BLaER1 (cell line): ENCODE data around the gene SYT1.

ENCODE experiments used
- H3K27ac ChIP-seq: shearing (Covaris generic); formaldehyde crosslinking; 2 replicates; pipeline ENCODE4 v1.8.1; 2022
- H3K27me3 ChIP-seq: shearing (Covaris generic); formaldehyde crosslinking; 2 replicates; pipeline ENCODE4 v1.8.1; 2022
- H3K36me3 ChIP-seq: shearing (Covaris generic); formaldehyde crosslinking; 2 replicates; pipeline ENCODE4 v1.8.1; 2022
- H3K4me1 ChIP-seq: shearing (Covaris generic); formaldehyde crosslinking; 2 replicates; pipeline ENCODE4 v1.8.1; 2022
- H3K4me2 ChIP-seq: shearing (Covaris generic); formaldehyde crosslinking; 2 replicates; pipeline ENCODE4 v1.8.1; 2022
- H3K4me3 ChIP-seq: shearing (Covaris generic); formaldehyde crosslinking; 2 replicates; pipeline ENCODE4 v1.8.1; 2022
- H3K9ac ChIP-seq: shearing (Covaris generic); formaldehyde crosslinking; 2 replicates; pipeline ENCODE4 v1.8.1; 2022
- H3K9me3 ChIP-seq: shearing (Covaris generic); formaldehyde crosslinking; 2 replicates; pipeline ENCODE4 v1.8.1; 2022
- H4K20me1 ChIP-seq: shearing (Covaris generic); formaldehyde crosslinking; 2 replicates; pipeline ENCODE4 v1.8.1; 2022
- Cebpa-rat ChIP-seq: shearing (Covaris generic); IDR thresholded peaks from 2 replicates; pipeline ENCODE4 v1.8.1; 2022

SYT1 gene

DNA sequence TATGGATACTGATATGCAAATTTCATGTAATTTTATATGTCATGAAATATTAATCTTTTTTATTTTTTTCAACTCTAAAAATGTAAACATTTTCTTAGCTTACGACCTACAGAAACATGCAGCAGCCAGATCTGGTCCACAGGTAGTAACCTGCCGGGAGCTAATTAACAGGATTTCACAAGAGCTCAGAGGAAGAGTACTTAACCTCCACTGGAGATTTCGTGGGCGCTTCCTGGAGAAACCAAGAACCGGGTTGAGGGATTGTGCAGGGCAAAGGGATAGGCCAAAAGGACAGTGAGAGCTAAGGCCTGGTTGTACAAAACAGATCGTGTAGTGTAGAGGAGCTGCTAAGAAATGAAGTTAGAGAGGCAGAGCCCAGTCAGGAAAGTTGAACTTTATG, 510.5 kb downstream of the SYT1 start:
- Histone ChIP-seq H3K9me3 (no peaks in the 10 kb centered on the region), H3K27ac (no peak overlapping the region), H3K36me3 (peaks cover 18% of the 10 kb centered on the region; the same call in 1 of the 2 replicates), H3K4me1 (peaks cover 8% of the 10 kb centered on the region), H4K20me1 (no peaks in the 10 kb centered on the region), H3K4me3 (no peak overlapping the region), H3K4me2 (no peak overlapping the region), H3K27me3 (no peaks in the 10 kb centered on the region), H3K9ac (no peak overlapping the region)
- no peak for TF ChIP-seq Cebpa-rat

DNA sequence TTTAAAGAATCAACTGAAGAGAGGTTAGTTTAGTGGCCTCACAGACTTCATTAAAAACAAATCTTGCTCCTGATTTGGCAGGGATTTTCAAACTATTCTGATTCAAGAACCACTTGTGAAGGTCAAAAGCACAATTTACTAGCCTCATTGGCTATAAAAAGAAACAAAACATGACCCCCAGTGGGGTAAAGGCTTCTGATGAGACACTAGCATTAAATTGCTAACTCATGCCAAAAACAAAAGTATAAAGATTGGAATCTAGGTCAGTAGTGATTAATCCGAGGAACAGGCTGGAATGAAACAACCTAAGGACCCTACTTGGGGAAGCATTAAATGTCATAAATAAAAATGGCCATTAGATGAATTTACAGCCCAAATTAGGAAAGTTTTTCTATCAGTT, 513.9 kb downstream of the SYT1 start:
- no peaks in the 10 kb centered on the region; the same call in 1 of the 2 replicates for H4K20me1 ChIP-seq
- no peak overlapping the region for H3K4me2 ChIP-seq
- H3K4me3 ChIP-seq = no peak overlapping the region
- no peak for TF ChIP-seq Cebpa-rat
- H3K27ac ChIP-seq = no peak overlapping the region
- peaks cover 24% of the 10 kb centered on the region for H3K36me3 ChIP-seq
- H3K9ac ChIP-seq = no peak overlapping the region
- H3K27me3 ChIP-seq = no peaks in the 10 kb centered on the region
- H3K9me3 ChIP-seq = no peaks in the 10 kb centered on the region
- no peaks in the 10 kb centered on the region for H3K4me1 ChIP-seq

DNA sequence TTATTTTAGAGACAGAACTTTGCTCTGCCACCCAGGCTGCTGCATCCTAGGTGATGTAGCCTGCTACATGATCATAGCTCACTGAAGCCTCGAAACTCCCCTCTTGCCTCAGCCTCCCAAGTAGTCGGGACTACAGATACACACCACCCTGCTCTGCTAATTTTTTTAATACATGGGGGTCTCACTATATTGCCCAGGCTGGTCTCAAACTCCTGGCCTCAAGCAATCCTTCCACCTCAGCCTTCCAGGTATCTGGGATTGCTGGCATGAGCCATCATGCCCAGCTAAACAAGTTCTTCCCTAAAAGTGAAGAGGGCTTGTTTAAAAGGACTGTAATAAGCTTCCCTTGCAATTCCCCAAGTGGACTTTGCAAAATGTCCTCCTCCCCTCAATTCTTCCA, 515.8 kb downstream of the SYT1 start:
- Histone ChIP-seq H3K9me3 (no peaks in the 10 kb centered on the region), H3K4me1 (no peaks in the 10 kb centered on the region)
- no peak for TF ChIP-seq Cebpa-rat

DNA sequence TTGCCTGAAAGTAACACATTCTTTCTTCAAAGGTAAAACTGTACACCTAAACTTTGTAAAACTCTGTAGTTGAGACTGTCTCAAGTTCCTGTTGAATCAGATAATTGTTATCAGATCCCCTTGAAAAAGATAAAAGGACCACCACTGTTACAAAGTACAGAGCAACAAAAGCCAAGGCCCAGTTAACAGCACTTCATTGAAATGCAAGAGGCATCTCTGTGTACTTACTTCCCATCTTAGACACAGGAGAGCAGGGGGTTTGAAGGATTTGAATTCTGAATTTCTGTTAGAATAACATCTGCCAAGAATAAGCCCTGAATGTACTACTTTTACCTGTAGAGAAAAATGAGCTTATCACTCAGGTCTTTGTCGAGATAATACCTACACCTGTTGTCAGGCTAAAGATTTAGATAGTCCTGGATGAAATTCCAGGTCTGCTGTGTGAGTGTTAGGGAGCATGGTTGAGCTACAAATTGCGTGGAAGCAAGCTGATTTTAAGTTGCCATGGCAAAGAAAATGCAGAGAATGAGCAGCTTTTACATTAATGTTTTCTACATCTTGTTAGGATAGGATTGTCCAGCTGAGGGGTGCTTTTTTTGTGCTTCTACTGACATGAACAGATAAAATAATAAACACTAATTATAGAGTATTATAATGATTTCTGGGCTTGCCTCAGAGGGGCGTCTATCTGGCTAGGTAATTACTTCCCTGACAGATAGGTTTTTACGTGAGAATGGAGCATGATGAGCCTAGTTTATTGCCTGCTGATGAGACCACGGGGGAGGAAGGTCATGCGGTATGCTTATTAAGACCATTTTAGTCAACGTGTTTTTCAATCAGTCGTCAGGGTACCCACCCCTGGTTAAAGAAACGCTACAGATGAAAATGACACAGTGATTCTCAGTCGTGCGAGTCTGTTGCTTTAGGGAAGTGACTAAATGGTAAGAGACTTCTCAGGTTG, 517.0 kb downstream of the SYT1 start:
- no peaks in the 10 kb centered on the region; the same call in 1 of the 2 replicates for H4K20me1 ChIP-seq
- H3K4me1 ChIP-seq = no peaks in the 10 kb centered on the region
- no peaks in the 10 kb centered on the region for H3K9me3 ChIP-seq
- TF ChIP-seq Cebpa-rat = no peak
- no peaks in the 10 kb centered on the region for H3K27me3 ChIP-seq
- no peak overlapping the region for H3K9ac ChIP-seq
- H3K36me3 ChIP-seq = peaks cover 7% of the 10 kb centered on the region; the same call in 1 of the 2 replicates
- no peak overlapping the region for H3K4me2 ChIP-seq
- no peak overlapping the region for H3K27ac ChIP-seq
- no peak overlapping the region for H3K4me3 ChIP-seq

More for the DNA sequence above, 515.8 kb downstream of the SYT1 start:
- no peak overlapping the region for H3K27ac ChIP-seq
- H3K4me2 ChIP-seq = no peak overlapping the region
- no peaks in the 10 kb centered on the region for H3K27me3 ChIP-seq
- H3K9ac ChIP-seq = no peak overlapping the region
- H3K36me3 ChIP-seq = peaks cover 16% of the 10 kb centered on the region; the same call in 1 of the 2 replicates
- no peak overlapping the region for H3K4me3 ChIP-seq
- no peaks in the 10 kb centered on the region; the same call in 1 of the 2 replicates for H4K20me1 ChIP-seq

DNA sequence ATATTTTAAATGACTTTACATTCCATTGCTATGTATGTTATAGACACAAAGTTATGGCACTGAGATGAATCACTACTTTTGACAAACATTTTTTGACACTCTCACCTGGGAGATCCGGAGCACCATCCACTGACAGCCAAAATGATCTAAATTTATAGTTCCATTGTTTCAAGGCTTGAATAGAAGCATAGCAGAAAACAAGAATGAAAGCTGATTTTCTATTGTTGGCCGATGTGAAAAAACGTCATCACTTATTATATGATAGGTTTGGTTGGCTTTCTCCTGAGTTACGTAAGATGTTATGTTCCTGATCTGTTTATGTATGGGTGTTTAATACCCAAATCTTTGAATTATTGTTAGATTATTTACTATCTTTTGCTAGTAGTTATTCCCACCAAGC, 520.0 kb downstream of the SYT1 start:
- no peaks in the 10 kb centered on the region; the same call in 1 of the 2 replicates for H4K20me1 ChIP-seq
- no peak for TF ChIP-seq Cebpa-rat
- H3K27ac ChIP-seq = no peak overlapping the region
- H3K4me1 ChIP-seq = no peaks in the 10 kb centered on the region
- H3K4me3 ChIP-seq = no peak overlapping the region
- no peaks in the 10 kb centered on the region for H3K27me3 ChIP-seq
- peaks cover 5% of the 10 kb centered on the region; the same call in 1 of the 2 replicates for H3K36me3 ChIP-seq
- H3K4me2 ChIP-seq = no peak overlapping the region
- H3K9ac ChIP-seq = no peak overlapping the region
- no peaks in the 10 kb centered on the region for H3K9me3 ChIP-seq

DNA sequence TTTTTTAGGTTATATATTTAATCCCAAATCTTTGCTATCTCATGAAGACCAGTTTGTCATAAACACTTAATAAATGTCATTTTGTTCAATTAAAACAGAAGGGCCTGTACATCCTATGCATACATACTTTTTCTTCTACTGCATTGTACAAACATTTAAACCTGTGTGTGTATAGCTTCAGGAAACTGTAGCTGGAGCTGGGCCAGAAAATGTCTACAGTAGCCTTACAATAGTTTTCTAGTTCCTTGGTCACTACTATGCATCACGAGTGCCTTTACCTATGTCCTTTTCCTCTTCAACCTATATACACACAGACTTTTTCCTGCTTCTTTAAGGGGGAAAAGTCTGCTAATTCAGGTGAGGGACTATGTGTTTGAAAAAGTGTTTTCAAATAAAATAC, 523.4 kb downstream of the SYT1 start:
- no peaks in the 10 kb centered on the region for H3K9me3 ChIP-seq
- H3K4me2 ChIP-seq = no peak overlapping the region
- no peak overlapping the region for H3K4me3 ChIP-seq
- no peaks in the 10 kb centered on the region for H3K27me3 ChIP-seq
- H4K20me1 ChIP-seq = no peaks in the 10 kb centered on the region
- H3K4me1 ChIP-seq = no peaks in the 10 kb centered on the region
- no peak overlapping the region for H3K27ac ChIP-seq
- 0 out of 2 replicates have a peak, but pooled peaks cover 3% of the 10 kb centered on the region for H3K36me3 ChIP-seq
- no peak overlapping the region for H3K9ac ChIP-seq
- TF ChIP-seq Cebpa-rat = no peak

DNA sequence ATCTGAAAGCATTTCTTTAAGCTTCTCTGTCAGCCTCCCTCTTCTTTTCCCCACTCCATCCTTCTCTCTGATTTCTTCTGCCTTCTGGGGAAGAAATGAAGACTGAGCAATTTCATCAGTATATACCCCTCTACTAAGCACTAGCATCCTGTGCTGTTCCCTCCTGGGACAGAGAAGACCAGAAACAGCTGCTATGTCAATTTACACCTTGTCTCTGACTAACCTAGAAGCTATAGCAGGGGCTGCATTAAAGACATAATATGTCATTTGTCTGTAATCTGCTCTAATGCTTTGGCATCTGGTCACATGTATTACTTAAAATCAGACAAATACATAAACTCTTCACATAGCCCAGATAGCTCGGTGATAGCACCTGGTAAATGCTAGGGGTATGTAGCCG, 529.3 kb downstream of the SYT1 start:
- no peak overlapping the region for H3K4me2 ChIP-seq
- peaks cover 15% of the 10 kb centered on the region; the same call in 1 of the 2 replicates for H3K36me3 ChIP-seq
- no peaks in the 10 kb centered on the region for H3K9me3 ChIP-seq
- no peaks in the 10 kb centered on the region for H3K4me1 ChIP-seq
- H3K27me3 ChIP-seq = no peaks in the 10 kb centered on the region
- no peak overlapping the region for H3K4me3 ChIP-seq
- no peak overlapping the region for H3K9ac ChIP-seq
- no peaks in the 10 kb centered on the region for H4K20me1 ChIP-seq
- no peak for TF ChIP-seq Cebpa-rat
- H3K27ac ChIP-seq = no peak overlapping the region

DNA sequence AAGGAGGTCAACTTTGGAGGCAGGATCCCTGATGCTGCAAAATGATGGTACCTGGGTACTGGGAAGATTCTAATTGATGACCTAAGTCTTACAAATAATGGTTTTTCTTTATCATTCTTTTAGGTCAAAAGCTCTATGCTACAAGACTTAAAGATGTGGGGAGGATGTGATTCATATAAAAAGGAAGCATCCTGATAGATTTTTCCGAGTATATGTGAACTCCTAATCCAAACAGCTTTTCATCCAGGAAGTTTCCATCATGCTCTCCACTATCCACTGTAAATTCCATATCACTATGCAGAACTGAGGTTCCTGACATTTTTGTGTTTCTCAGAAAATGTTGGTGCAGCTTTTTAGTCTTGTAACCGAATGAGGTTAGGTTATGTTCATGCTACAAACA, 533.0 kb downstream of the SYT1 start:
- H3K4me1 ChIP-seq = peaks cover 27% of the 10 kb centered on the region
- no peak overlapping the region for H3K27ac ChIP-seq
- H4K20me1 ChIP-seq = no peaks in the 10 kb centered on the region
- no peak overlapping the region for H3K4me2 ChIP-seq
- H3K4me3 ChIP-seq = no peak overlapping the region
- no peaks in the 10 kb centered on the region for H3K27me3 ChIP-seq
- TF ChIP-seq Cebpa-rat = no peak
- no peak overlapping the region for H3K9ac ChIP-seq
- no peaks in the 10 kb centered on the region for H3K9me3 ChIP-seq
- H3K36me3 ChIP-seq = peaks cover 12% of the 10 kb centered on the region; the same call in 1 of the 2 replicates

DNA sequence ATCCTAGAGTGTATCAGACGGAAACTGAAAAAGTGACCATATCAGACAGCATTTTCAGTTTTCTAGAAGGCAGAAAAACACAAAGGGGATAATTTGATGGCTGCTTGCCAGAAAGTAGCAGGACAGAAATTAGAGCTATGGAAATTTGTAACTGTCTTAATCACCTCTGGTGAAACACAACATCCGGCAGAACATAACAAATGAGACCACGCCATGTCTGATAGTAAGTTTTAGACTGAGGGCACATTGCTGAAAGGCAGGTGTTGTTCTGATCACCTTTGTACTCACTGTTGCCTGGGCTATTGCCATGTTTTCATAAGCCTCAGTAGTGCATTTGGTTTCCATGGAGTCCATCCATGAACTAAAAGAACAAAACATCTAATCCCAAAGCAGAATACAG, 535.9 kb downstream of the SYT1 start:
- no peaks in the 10 kb centered on the region for H3K27me3 ChIP-seq
- no peak for TF ChIP-seq Cebpa-rat
- H3K36me3 ChIP-seq = peaks cover 12% of the 10 kb centered on the region; the same call in 1 of the 2 replicates
- H3K4me3 ChIP-seq = no peak overlapping the region
- no peak overlapping the region for H3K27ac ChIP-seq
- no peaks in the 10 kb centered on the region for H3K9me3 ChIP-seq
- H3K4me2 ChIP-seq = no peak overlapping the region
- H3K4me1 ChIP-seq = peaks cover 38% of the 10 kb centered on the region
- no peak overlapping the region for H3K9ac ChIP-seq
- no peaks in the 10 kb centered on the region for H4K20me1 ChIP-seq

DNA sequence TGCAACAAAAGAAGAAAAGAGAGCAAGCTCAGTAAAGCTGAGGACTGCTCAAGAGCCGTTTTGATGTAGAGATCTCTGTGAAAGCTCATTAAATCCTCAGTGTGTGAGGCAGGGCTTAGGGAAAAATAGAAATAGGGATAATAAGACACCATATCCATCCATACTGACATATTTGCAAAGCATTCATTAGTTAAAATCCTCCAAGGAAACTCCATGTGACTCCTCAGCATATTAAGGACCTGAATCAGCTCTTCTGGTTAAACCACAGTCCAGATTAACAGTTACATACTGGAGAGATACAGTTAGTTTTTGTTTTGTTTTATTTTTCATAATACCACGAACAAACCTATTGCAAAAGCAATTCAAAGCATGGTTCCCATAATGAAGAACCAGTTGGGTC, 538.0 kb downstream of the SYT1 start:
- no peaks in the 10 kb centered on the region for H4K20me1 ChIP-seq
- no peak overlapping the region for H3K4me3 ChIP-seq
- no peaks in the 10 kb centered on the region for H3K9me3 ChIP-seq
- H3K27me3 ChIP-seq = no peaks in the 10 kb centered on the region
- peak overlapping the region; percentile 86 for H3K27ac ChIP-seq
- peaks cover 38% of the 10 kb centered on the region for H3K4me1 ChIP-seq
- peak overlapping the region; percentile 76 for H3K4me2 ChIP-seq
- H3K9ac ChIP-seq = peak overlapping the region; percentile 65
- TF ChIP-seq Cebpa-rat = no peak
- H3K36me3 ChIP-seq = 0 out of 2 replicates have a peak, but pooled peaks cover 4% of the 10 kb centered on the region
